K562 (cell line): ENCODE data around the gene MARK3. TPM values are rescaled to one million over a fixed set of nuclear protein-coding genes. Genes with fewer than 3 reads are reported as not detected.

ENCODE experiments used
- ATAC-seq: fragments of 200-7000 bp; cut with Tn5 transposase; 3 replicates; pipeline ENCODE4 v1.9.1; 2020; ENCODE audit warnings: moderate library complexity
- BruUV-seq: library from RNA; stranded (reverse); fragments of 400-500 nt; replicated peaks from 2 replicates; lab custom pipeline; 2021; lab: Mats Ljungman, UMichigan
- CTCF ChIA-PET: fragments of 300-600 bp; formaldehyde crosslinking; extraction: SDS; loops from one replicate; lab custom pipeline; 2021; ENCODE audit warnings: low intra/inter-chr PET ratio; lab: Yijun Ruan, JAX
- POLR2A ChIA-PET: fragments of 300-600, 350-650 bp; sonication (Branson Sonifier 250); formaldehyde crosslinking; extraction: SDS; loops from one replicate; lab custom pipeline; 2021; ENCODE audit warnings: antibody characterized with exemption, inconsistent platforms; lab: Yijun Ruan, JAX
- DNase-seq, 4 experiments: peaks; one replicate each; pipeline versions ENCODE4 v3.0.0 to v3.0.0-alpha.2; 2011 to 2018; ENCODE audit warnings: low spot score in 3 of 4, mixed read lengths in 3 of 4; ENCODE audit errors: extremely low read depth in 1 of 4
- FAIRE-seq: peaks from 2 replicates; lab custom pipeline; 2011; peaks lifted over from hg19 to GRCh38; lab: Jason Lieb, UNC
- H2AFZ ChIP-seq: 2 replicates; pipeline ENCODE4 v1.6.0; 2011; ENCODE audit warnings: low read depth, low read length, control low read depth, inconsistent platforms
- H3K27ac ChIP-seq: fragments of 200-600 bp; 3 replicates; pipeline ENCODE4 v1.8.0; 2011; ENCODE audit warnings: low read depth, mild to moderate bottlenecking, control low read depth, inconsistent platforms, low read length, moderate library complexity, mixed read lengths; ENCODE audit errors: extremely low read depth
- H3K27me3 ChIP-seq, 2 experiments: fragments of 300-600 bp in 1 of 2; 2 replicates in 1 of 2; 3 replicates in 1 of 2; pipeline versions ENCODE4 v1.6.0 to v1.8.0; 2011; ENCODE audit warnings: inconsistent platforms in 2 of 2, low read length in 2 of 2, mild to moderate bottlenecking in 1 of 2, mixed read lengths in 1 of 2, moderate library complexity in 1 of 2; ENCODE audit not compliant: control insufficient read depth in 2 of 2, insufficient read depth in 2 of 2
- H3K36me3 ChIP-seq: fragments of 300-600 bp; 3 replicates; pipeline ENCODE4 v1.8.0; 2011; ENCODE audit warnings: mild to moderate bottlenecking, low read length, inconsistent platforms; ENCODE audit not compliant: control insufficient read depth, insufficient read depth
- H3K4me1 ChIP-seq, 2 experiments: fragments of 200-600 bp in 1 of 2; replicated peaks in 1 of 2; 2 replicates in 1 of 2; 3 replicates in 1 of 2; pipeline versions ENCODE4 v1.5.1 to v1.8.0; 2011; ENCODE audit warnings: inconsistent platforms in 2 of 2, low read length in 2 of 2, mild to moderate bottlenecking in 1 of 2, mixed read lengths in 1 of 2, moderate library complexity in 1 of 2; ENCODE audit not compliant: control insufficient read depth in 2 of 2, insufficient read depth in 2 of 2
- H3K4me2 ChIP-seq: 2 replicates; pipeline ENCODE4 v1.6.1; 2011; ENCODE audit warnings: low read length, control low read depth, inconsistent platforms, mixed read lengths; ENCODE audit not compliant: insufficient read depth
- H3K4me3 ChIP-seq: fragments of 200-600 bp; sonication (generic), shearing (Covaris generic); 2 replicates; pipeline ENCODE4 v1.5.1; 2016; ENCODE audit warnings: control low read depth, inconsistent platforms
- H3K79me2 ChIP-seq: fragments of 200-600 bp; 3 replicates; pipeline ENCODE4 v1.8.0; 2011; ENCODE audit warnings: low read length, inconsistent platforms; ENCODE audit not compliant: control insufficient read depth, insufficient read depth
- H3K9ac ChIP-seq, 2 experiments: 2 replicates each; pipeline versions ENCODE4 v1.6.0 to v1.6.1; 2011; ENCODE audit warnings: low read depth in 2 of 2, low read length in 2 of 2, control low read depth in 1 of 2, inconsistent platforms in 1 of 2, mild to moderate bottlenecking in 1 of 2, mixed read lengths in 1 of 2; ENCODE audit not compliant: insufficient read depth in 1 of 2
- H3K9me1 ChIP-seq: one replicate; pipeline ENCODE4 v1.6.0; 2011; ENCODE audit warnings: inconsistent platforms, mild to moderate bottlenecking, low read length, moderate library complexity; ENCODE audit not compliant: control insufficient read depth, insufficient read depth
- H3K9me3 ChIP-seq: replicated peaks from 2 replicates; pipeline ENCODE4 v1.5.1; 2011; ENCODE audit warnings: low read depth, low read length, inconsistent platforms; ENCODE audit not compliant: control insufficient read depth, insufficient read depth
- H4K20me1 ChIP-seq: replicated peaks from 2 replicates; pipeline ENCODE4 v1.6.1; 2011; ENCODE audit warnings: low read length, inconsistent platforms, mixed read lengths; ENCODE audit not compliant: control insufficient read depth, insufficient read depth
- CREB1 ChIP-seq, 2 experiments: sonication (generic) in 1 of 2; formaldehyde crosslinking in 1 of 2; IDR thresholded peaks; 2 replicates each; pipeline versions ENCODE4 v1.6.1 to v1.8.0; 2012 to 2022; ENCODE audit warnings: inconsistent platforms in 1 of 2, mild to moderate bottlenecking in 1 of 2, missing genetic modification reagents in 1 of 2, moderate library complexity in 1 of 2
- ETS1 ChIP-seq: conservative IDR thresholded peaks from 2 replicates; pipeline ENCODE4 v1.6.1; 2011; ENCODE audit warnings: low read depth, mild to moderate bottlenecking, low read length; ENCODE audit not compliant: control insufficient read depth
- ID3 ChIP-seq, 2 experiments: fragments of 250-450 bp in 1 of 2; fragments of 450-650 bp in 1 of 2; sonication (Bioruptor Pico) in 1 of 2; IDR thresholded peaks; 2 replicates each; pipeline versions ENCODE4 v1.6.1 to v1.8.0; 2016 to 2021; ENCODE audit warnings: mild to moderate bottlenecking in 2 of 2, moderate library complexity in 2 of 2, missing compliant biosample characterization in 1 of 2, missing genetic modification characterization in 1 of 2
- PTRF ChIP-seq: fragments of 450-650 bp; IDR thresholded peaks from 2 replicates; pipeline ENCODE4 v1.6.1; 2016; ENCODE audit warnings: mild to moderate bottlenecking, missing genetic modification characterization, missing compliant biosample characterization
- ZBTB7A ChIP-seq: IDR thresholded peaks from 2 replicates; pipeline ENCODE4 v1.6.1; 2011; ENCODE audit warnings: low read depth, mild to moderate bottlenecking, low read length, moderate library complexity, borderline replicate concordance; ENCODE audit not compliant: control insufficient read depth
- WGBS: fragments of 100-300 bp; shearing (Covaris generic); methylation state at CpG from one replicate; pipeline ENCODE4 v1.1.6; 2016; ENCODE audit warnings: low coverage, mixed read lengths; ENCODE audit not compliant: insufficient coverage; ENCODE audit errors: missing lambda C conversion rate; 5-methylcytosine and 5-hydroxymethylcytosine counted together
- in situ Hi-C: fragments of 300-500 bp; cut with MboI; formaldehyde crosslinking; loops from 4 replicates; pipeline ENCODE4 v1.15.0; 2018; ENCODE audit warnings: inconsistent platforms, mixed read lengths
- intact Hi-C: fragments of 100-400 bp; cut with micrococcal nuclease; formaldehyde crosslinking; loops from 2 replicates; pipeline ENCODE4 v1.14.2; 2022
- polyA plus RNA-seq, 8 experiments: library from polyadenylated mRNA; depleted of rRNA in 4 of 8; stranded (reverse) in 5 of 8; unstranded in 3 of 8; fragments of >200 nt; fragmentation: Nextera tagmentation in 2 of 8; fragmentation: Illumina TruSeq in 1 of 8; extraction: Ambion mirVana in 2 of 8; extraction: Trizol in 1 of 8; gene quantifications; 2 replicates each; pipeline versions ENCODE4 v1.2.1 to v1.2.3, GENCODE V29; 2011 to 2014; ENCODE audit warnings: inconsistent platforms in 1 of 8, missing spikeins in 1 of 8
- total RNA-seq, 7 experiments: library from RNA; depleted of rRNA in 6 of 7; stranded (reverse); fragments of >200 nt in 6 of 7; fragmentation: Illumina TruSeq in 2 of 7; extraction: Trizol in 2 of 7; gene quantifications; 2 replicates each; pipeline versions ENCODE4 v1.2.1 to v1.2.3, GENCODE V29; 2011 to 2021; ENCODE audit warnings: low replicate concordance in 1 of 7
- TF ChIP-seq, protein P1 (sequence below): fragments of 250-450 bp; sonication (Bioruptor Pico); IDR thresholded peaks from 2 replicates; pipeline ENCODE4 v1.4.0; 2020

MARK3 gene
- total and polyA plus RNA-seq, 9 of the 15 experiments (the other 6 are each of a cell fraction or from before 2014, with no cell fraction given), result 10.1 to 68.7 (median 56.3) TPM

DNA sequence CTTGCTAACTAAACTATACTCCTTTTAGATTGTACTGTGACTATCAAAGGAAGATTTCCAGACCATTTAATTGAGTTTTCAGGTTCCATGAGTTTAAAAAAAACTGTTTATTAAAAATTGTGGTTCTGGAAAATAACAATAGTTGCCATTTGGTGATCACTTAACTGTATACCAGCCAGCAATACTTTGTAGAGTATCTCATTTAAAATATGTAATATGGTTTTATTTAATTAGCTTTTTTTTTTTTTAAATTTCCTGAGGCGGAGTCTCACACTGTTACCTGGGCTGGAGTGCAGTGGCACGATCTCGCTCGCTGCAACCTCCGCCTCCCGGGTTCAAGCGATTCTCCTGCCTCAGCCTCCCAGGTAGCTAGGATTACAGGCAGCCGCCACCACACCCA is 7.4 kb downstream of the MARK3 start:
- H3K36me3 ChIP-seq, result peaks cover 8% of the 10 kb centered on the region; the same call in 2 of the 3 replicates
- ChIA-PET POLR2A (interaction anchor here (1.4 to 2.3 kb wide), 3 partner anchors 14 to 58 kb away, joined by 3 to 7 read pairs (median 5); partner anchors contain the start of gene EIF5), CTCF (no interaction called here)
- 100% methylated on average over 6 of the region's 8 CpGs for WGBS
- H2AFZ ChIP-seq, result no peak overlapping the region
- peaks cover 13% of the 10 kb centered on the region for H4K20me1 ChIP-seq
- no peaks in the 10 kb centered on the region; the same call in 1 of the 2 replicates for H3K9me3 ChIP-seq
- in situ Hi-C loops (no loop called here), intact Hi-C loops (loop anchor here (5.0 to 10.0 kb wide), 3 partner anchors 35 to 132 kb away; partner anchors contain the start of genes CKB and TRMT61A)
- ATAC-seq (no peak), FAIRE-seq (no peak), DNase-seq (no peak)
- no peak overlapping the region for H3K27ac ChIP-seq
- no peak overlapping the region for H3K4me3 ChIP-seq
- TF ChIP-seq, protein P1, sequence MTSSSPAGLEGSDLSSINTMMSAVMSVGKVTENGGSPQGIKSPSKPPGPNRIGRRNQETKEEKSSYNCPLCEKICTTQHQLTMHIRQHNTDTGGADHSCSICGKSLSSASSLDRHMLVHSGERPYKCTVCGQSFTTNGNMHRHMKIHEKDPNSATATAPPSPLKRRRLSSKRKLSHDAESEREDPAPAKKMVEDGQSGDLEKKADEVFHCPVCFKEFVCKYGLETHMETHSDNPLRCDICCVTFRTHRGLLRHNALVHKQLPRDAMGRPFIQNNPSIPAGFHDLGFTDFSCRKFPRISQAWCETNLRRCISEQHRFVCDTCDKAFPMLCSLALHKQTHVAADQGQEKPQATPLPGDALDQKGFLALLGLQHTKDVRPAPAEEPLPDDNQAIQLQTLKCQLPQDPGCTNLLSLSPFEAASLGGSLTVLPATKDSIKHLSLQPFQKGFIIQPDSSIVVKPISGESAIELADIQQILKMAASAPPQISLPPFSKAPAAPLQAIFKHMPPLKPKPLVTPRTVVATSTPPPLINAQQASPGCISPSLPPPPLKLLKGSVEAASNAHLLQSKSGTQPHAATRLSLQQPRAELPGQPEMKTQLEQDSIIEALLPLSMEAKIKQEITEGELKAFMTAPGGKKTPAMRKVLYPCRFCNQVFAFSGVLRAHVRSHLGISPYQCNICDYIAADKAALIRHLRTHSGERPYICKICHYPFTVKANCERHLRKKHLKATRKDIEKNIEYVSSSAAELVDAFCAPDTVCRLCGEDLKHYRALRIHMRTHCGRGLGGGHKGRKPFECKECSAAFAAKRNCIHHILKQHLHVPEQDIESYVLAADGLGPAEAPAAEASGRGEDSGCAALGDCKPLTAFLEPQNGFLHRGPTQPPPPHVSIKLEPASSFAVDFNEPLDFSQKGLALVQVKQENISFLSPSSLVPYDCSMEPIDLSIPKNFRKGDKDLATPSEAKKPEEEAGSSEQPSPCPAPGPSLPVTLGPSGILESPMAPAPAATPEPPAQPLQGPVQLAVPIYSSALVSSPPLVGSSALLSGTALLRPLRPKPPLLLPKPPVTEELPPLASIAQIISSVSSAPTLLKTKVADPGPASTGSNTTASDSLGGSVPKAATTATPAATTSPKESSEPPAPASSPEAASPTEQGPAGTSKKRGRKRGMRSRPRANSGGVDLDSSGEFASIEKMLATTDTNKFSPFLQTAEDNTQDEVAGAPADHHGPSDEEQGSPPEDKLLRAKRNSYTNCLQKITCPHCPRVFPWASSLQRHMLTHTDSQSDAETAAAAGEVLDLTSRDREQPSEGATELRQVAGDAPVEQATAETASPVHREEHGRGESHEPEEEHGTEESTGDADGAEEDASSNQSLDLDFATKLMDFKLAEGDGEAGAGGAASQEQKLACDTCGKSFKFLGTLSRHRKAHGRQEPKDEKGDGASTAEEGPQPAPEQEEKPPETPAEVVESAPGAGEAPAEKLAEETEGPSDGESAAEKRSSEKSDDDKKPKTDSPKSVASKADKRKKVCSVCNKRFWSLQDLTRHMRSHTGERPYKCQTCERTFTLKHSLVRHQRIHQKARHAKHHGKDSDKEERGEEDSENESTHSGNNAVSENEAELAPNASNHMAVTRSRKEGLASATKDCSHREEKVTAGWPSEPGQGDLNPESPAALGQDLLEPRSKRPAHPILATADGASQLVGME (CRISPR knock-in tag), result no peak
- no peak for TF ChIP-seq ETS1
- no peak for TF ChIP-seq CREB1 (IDR thresholded peaks at IDR 0.05)
- no peak for TF ChIP-seq CREB1 (CRISPR knock-in tag; IDR thresholded peaks at IDR 0.05)
- TF ChIP-seq PTRF, result no peak
- no peak for TF ChIP-seq ID3 (CRISPR knock-in tag; IDR thresholded peaks at IDR 0.05)
- TF ChIP-seq ID3 (tag; IDR thresholded peaks at IDR 0.05), result no peak
- no peak for TF ChIP-seq ZBTB7A
- no peak overlapping the region for H3K4me2 ChIP-seq
- peaks cover 93% of the 10 kb centered on the region for H3K79me2 ChIP-seq
- peaks cover 8 to 30% of the 10 kb centered on the region in 2 experiments for H3K4me1 ChIP-seq
- no peak overlapping the region for H3K9ac ChIP-seq
- BruUV-seq, result no TSS peak
- H3K27me3 ChIP-seq, result no peaks in the 10 kb centered on the region
- no peaks in the 10 kb centered on the region for H3K9me1 ChIP-seq
